ENCODE data around the gene CSGALNACT2. TPM values are rescaled to one million over a fixed set of nuclear protein-coding genes. Genes with fewer than 3 reads are reported as not detected.

The CSGALNACT2 gene
- total and polyA plus RNA-seq, 2 of the 13 experiments (the other 11 are each of a cell fraction or from before 2014, with no cell fraction given): 3.3 to 7.1 TPM

- no peak for TF ChIP-seq ARID4A (CRISPR knock-in tag; IDR thresholded peaks at IDR 0.05; ENCODE audit: borderline replicate concordance)
- no peak for TF ChIP-seq AKAP8 (CRISPR knock-in tag; IDR thresholded peaks at IDR 0.05)
- no peak for TF ChIP-seq ZNF678 (CRISPR knock-in tag; IDR thresholded peaks at IDR 0.05)
- no peak for TF ChIP-seq ZNF280B (CRISPR knock-in tag; IDR thresholded peaks at IDR 0.05; ENCODE audit: borderline replicate concordance)
- no peak for TF ChIP-seq CTCF (CRISPR knock-in tag; IDR thresholded peaks at IDR 0.05)
- TF ChIP-seq PBX2 (CRISPR knock-in tag; IDR thresholded peaks at IDR 0.05): no peak
- no peak for TF ChIP-seq ZNF572 (CRISPR knock-in tag; IDR thresholded peaks at IDR 0.05)
- TF ChIP-seq DZIP1 (CRISPR knock-in tag; IDR thresholded peaks at IDR 0.05): no peak
- TF ChIP-seq MXD4 (CRISPR knock-in tag; IDR thresholded peaks at IDR 0.05): no peak
- no peak for TF ChIP-seq ZFP37 (CRISPR knock-in tag; IDR thresholded peaks at IDR 0.05; ENCODE audit: borderline replicate concordance)
Measured at GRCh38 chr10:43234471-43235041, 96.3 kb downstream of the CSGALNACT2 start (continued).

Measured in HepG2 (cell line).